ENCODE data around the gene AMER3.
A peak's percentile ranks its signal among the peaks of the same experiment; 100 is the strongest.
"Not testable (repeated sequence)": the region's sequence is repeated elsewhere in the genome, so short reads cannot be mapped to it uniquely, and the experiment has no call there.

AMER3 gene, protein sequence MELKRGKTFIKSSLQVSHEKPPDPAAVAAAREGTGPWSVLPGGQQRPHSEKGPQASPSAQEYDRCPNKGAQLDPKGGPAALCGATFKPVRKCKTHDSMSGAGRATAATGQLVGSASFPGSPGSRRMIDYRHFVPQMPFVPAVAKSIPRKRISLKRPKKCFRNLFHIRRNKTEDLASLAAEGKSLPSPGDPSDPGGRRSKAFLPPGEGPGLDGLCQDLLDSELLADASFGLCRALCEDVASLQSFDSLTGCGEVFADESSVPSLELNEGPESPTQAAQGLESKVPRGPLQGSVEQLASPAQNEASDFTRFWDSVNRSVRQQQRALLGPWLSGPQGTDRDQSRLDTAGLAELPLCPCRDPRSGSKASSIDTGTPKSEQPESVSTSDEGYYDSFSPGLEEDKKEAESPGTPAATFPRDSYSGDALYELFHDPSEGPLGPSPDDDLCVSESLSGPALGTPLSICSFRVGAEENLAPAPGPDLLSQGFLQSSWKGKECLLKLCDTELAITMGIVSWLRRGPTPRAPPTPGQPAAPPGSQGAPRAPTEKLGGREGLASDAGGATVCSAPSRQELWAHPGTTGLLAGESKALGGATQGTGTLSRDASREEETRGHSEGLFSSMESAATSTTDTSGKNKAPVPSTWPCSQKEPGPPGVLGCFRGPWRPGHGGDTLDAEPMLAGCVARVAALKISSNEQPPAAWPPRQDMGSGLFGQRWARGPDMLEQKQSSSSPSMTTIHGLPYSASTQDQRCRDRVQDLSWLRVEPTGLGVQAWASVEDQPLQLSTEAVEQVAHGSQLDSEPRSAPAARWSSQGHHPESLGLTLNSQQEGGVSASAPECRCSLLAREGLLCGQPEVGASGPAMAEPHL

DNA sequence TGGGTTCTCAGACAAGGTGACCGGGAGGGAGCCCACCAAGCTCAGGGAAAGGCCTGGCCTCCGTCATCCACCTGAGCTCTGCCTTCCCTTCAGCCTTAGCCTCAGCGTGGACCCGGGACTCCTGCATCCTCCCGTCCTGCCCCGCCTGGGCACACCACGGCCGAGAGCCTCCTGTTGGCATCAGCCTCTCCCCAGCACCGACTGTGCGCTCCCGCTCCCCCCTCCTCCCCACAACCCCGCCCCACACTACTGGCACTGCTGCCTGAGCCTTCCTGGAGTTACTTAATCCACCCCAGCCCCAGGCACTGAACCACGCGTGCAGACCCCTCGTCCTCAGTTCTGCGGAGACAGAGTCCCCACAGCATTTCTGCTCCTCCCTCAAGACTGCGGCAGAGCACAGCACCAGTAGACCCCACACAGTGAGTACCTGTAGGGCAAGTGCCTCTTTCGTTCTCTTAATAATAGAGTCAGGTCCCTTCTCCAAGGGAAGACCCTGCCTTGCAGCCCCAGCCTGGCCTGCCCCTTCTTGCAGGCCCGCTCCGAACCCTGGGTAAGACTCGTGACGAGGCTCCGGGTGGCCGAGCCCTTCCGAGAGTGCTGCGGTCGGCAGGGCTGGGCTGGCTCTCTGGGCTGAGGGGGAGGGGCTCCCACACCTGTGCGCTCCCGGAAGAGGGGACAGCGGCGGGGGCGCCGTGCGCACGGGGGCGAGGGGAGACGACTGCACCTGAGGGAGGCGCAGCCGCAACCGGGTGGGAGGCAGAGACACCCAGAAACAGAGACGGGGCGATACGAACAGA is at the start of gene AMER3:
Gene AMER3 (plus strand): TSS at position 285 of the 797 bp plus-strand sequence. CDS start 6,533 bp downstream, outside the sequence.
- no peak for DNase-seq (ENCODE audit: low spot score)

GRCh38 chr2:130714795-130715194 is 40.5 kb upstream of the AMER3 start:
- not testable (repeated sequence) for DNase-seq (ENCODE audit: low spot score)

GRCh38 chr2:130720036-130720435 is 35.3 kb upstream of the AMER3 start:
- no peak for DNase-seq (ENCODE audit: low spot score)

GRCh38 chr2:130720528-130720927 is 34.8 kb upstream of the AMER3 start:
- DNase-seq (ENCODE audit: low spot score), result no peak

GRCh38 chr2:130724455-130724854 is 30.9 kb upstream of the AMER3 start:
- DNase-seq (ENCODE audit: low spot score), result no peak

DNA sequence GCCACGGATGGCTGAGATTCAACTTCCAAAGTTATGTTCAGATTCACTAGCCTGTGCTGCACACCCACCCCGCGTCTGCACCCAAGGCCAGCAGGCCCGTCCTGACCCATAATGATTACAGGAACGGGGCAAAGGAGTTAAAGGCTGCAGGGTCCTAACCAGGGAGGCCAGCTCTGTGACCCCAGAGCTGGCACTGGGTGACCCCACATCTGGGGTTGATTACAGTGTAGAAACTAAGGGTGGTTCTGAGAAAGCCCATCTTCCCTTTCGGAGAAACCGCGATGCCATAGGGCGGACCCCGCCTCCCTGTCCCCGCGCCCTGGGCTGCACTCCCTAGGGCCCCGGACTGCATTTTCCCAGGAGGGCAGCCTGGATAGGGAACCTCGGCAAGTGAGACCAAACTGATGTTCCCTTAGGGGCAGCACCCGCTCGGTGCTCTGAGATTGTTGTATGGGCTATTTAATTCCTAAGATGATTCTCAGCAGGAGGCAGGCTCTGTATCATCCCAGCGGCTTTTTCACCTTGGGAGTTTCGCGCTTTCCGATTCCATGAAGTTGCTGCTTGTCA is 28.6 kb upstream of the AMER3 start:
- DNase-seq (ENCODE audit: low spot score), result no peak

DNA sequence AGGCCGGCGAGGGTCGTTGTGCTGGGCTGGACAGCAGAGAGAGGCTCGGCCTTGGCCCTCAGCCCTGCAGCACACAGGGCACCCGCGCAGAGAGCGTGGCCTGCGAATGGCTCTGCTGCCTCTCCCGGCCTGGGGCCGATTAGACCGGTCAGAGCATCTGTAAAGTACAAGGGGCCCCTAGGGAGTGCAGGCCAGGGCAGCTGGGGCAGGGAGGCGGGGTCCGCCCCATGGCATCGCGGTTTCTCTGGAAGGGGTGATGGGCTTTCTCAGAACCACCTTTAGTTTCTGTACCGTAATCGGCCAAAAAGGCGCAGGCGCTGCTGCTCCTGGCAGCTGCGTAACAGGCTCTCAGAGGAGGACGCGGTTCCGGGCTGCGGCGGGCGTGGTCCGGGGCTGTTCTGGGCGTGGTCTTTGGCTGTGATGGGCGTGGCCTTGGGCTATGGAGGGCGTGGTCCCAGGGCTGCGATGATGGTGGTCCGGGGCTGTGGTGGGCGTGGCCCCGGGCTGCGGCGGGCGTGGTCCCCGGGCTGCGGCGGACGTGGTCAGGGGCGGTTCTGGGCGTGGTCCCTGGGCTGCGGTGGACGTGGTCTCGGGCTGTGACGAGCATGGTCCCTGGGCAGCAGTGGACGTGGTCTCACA is 27.9 kb upstream of the AMER3 start:
- DNase-seq (ENCODE audit: low spot score), result peak; percentile 76

DNA sequence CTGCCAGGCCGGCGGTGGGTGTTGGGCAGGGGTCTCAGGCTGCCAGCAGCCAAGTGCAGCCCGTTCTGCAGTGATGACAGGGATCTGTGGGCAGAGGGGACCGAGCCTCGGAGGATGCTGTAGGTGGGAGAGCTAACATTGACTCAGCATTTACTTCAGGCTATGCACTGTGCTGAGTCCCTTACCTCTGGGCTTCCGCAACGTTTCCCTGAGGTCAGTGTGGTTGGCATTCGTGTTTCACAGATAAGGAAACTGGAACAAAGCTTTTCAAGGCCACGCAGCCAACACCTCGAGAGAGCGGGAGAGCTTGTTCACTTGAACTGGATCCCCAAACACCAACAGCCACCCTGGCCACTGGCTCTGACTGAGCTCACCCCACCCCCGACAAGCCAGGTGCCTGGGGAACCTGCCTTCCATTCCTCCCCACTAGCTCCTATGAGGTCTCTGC is 27.3 kb upstream of the AMER3 start:
- DNase-seq (ENCODE audit: low spot score), result no peak

DNA sequence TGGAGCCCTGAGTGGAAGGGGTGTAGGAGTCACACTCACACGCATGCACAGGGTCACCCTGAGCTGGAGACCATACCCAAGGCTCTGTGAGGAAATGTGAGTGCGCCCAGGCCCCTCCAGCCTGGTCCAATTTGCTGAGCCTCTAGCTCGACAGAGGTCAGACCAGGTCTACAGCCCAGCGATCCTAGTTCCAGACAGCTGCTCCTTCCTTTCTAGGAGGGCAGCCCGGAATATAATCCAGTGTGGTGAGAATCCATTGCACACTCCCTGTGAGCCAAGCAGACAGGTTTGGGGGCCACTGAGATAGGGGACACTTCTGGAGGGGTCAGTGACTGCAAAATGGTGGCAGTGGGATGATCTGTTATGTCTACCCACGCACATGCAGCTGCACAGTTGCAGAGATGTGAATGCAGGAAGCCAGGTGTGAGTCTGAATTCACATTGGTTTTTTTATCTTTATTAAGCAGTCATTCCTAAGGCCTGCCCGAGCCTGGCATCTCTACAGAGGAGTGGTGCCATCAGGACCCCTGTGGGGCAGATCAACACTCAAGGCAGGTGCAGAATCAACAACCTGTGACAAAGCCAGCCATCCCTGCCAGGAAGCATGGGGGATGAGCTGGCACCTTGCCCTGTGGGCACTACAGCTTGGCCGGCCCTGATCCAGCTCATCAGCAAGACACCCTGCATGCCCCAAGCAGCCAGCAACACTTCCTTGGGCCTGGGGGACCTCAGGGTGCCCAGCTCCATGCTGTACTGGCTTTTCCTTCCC is 26.6 kb upstream of the AMER3 start, which contains the start of gene GPR148:
Gene GPR148 (plus strand): TSS at position 522 of the 768 bp plus-strand sequence. CDS start 82 bp downstream, at position 604.
- DNase-seq (ENCODE audit: low spot score), result no peak

GRCh38 chr2:130729322-130730299 is 25.7 kb upstream of the AMER3 start:
- DNase-seq (ENCODE audit: low spot score), result no peak

DNA sequence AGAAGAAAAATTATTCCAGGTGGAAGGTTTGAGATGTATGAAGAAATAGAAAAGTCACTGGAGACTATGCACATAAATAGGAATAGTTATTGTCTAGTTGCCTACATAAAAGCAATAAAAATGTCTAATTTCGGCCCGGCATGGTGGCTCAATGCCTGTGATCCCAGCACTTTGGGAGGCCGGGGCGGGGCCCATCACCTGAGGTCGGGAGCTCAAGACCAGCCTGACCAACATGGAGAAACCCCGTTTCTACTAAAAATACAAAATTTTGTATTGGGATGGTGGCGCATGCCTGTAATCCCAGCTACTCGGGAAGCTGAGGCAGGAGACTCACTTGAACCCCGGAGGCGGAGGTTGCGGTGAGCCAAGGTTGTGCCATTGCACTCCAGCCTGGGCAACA is 23.1 kb upstream of the AMER3 start:
- not testable (repeated sequence) for DNase-seq (ENCODE audit: low spot score)

GRCh38 chr2:130735200-130735599 is 20.1 kb upstream of the AMER3 start:
- DNase-seq (ENCODE audit: low spot score), result no peak

DNA sequence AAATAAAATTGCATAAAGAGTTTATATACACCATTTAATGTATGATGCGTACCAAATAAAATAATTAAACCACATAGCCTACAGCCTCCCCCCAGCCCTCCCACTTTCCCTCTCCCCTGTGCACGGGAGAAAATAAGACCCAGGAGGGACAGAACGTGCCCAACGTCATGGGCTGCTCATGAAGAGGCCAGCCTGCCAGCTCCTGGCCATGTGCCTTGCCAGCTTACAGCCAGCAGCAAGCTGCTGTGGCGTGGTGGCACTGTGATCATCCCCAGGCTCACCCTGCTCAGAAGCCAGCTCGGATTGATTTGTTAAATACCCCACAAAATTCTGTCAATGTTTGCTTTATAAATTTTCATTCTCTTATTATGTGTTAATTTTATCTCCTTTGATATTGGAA is 18.9 kb upstream of the AMER3 start:
- DNase-seq (ENCODE audit: low spot score), result no peak

DNA sequence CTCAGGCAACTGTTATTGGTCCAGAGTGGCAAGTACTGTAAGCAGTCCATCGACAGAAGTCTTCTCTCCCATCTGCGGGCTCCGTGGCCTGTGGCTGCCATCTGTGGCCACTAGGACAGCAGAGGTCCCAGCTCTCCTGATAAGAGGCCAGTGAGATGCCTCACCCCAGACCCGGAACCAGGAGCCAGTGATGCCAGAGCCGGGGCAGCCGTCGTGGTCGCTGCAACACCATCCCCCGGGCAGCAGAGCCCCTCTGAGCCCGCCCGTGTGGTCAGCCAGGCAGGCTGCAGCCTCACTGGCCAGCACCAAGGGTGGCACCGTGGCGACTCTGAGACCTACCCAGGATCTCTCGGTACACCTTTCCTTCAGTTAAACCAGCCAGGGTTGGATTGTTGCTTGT is 17.7 kb upstream of the AMER3 start:
- no peak for DNase-seq (ENCODE audit: low spot score)

GRCh38 chr2:130740671-130741070 is 14.7 kb upstream of the AMER3 start:
- DNase-seq (ENCODE audit: low spot score), result no peak

- no peak for DNase-seq (ENCODE audit: low spot score)
These were observed 12.1 kb upstream of the AMER3 start for GRCh38 chr2:130743278-130743677.

DNA sequence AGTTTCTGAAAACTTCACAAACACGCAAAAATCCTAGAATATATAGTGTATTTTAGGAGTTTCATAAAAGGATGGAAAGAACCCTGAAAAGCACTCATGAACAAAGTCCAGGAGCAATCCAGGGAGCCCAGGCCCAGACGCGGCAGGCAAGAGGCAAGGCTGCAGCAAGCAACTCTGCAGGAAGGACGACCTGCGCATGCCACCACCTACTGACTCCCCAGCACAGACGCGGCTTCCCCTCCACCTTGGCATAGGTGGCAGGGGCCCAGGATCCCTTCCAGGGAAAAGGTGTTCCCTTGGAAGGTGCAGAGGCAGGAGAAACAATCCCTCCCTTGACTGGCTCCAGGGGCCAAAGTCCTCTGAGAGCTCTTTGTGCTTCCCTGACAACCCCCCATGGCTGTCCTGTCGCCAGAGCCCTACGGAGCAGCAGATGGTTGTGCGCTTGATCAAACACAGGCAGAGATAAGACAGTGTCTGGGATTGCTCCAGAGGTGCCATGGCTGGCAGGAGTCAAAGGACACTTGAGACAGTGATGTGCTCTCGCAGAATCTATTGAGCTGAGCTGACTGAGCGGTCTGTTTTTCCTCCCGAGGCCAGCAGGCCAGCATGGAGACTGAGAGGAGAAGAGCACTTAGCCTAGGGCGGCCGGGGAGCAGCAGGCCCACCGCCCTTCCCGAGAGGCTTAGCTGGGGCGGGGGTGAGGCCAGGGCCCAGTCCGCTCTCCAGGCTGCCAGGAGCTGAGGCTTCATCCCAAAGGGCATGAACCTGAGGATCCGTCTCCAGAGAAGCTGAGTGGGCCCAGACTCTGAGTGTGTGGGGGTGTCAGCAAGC is 10.8 kb upstream of the AMER3 start:
- DNase-seq (ENCODE audit: low spot score), result no peak

GRCh38 chr2:130749078-130749477 is 6.3 kb upstream of the AMER3 start:
- DNase-seq (ENCODE audit: low spot score), result no peak
